ENCODE results near the gene TEKTIP1.

Gene TEKTIP1

GRCh38 chr19:3585301-3586126 is 46.5 kb downstream of the TEKTIP1 start, which contains the start of gene GIPC3:
Gene GIPC3, plus strand, starts transcription at chr19:3585478. Its CDS starts 120 bp downstream, at chr19:3585598.
- DNase-seq (ENCODE audit: low read depth) = no peak

DNA sequence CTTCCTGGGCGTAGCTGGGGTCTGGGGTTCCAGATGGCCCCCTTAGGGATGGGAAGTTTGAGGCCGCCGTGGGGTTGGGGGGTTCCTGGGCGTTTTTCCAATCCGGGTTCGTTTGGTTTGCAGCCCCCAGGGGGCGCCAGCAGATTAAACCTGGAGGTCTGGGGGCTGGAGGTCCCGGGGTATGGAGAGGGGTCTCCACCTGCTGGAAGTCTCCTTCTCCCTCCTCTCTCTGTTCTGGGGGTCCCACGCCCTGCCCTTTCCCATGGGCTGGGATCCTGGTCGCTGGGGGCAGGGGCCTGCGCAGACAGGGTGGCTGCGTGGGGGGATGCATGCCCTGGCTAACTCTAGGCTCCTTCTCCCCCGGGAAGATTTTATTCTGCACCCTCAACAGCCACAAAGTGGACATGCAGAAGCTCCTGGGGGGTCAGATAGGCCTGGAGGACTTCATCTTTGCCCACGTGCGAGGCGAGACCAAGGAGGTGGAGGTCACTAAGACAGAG is 47.2 kb downstream of the TEKTIP1 start:
- DNase-seq (ENCODE audit: low read depth) = no peak

DNA sequence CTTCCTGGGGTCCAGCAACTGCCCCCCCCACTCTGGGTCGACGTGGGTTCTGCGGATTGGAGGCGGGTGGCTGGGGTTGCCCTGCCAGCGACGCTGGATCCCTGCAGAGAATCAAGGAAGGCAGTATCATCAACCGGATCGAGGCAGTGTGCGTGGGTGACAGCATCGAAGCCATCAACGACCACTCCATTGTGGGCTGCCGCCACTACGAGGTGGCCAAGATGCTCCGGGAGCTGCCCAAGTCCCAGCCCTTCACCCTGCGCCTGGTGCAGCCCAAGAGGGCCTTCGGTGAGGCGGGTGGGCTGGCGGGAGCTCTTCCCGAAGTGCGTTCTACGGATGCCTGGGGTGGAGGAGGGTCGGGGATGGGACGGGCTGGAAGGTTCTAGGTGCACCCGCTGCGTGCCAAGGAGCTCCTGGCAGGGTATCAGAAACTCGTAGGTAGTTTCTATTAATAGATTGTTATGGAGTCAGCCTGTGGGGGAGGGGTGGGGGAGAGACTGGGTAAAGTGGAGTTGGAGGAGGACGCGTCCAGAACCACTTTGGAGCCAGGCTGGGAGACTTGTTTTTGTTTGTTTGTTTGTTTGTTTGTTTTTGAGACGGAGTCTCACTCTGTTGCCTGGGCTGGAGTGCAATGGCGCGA is 47.9 kb downstream of the TEKTIP1 start:
- no peak for DNase-seq (ENCODE audit: low read depth)

GRCh38 chr19:3589439-3589838 is 50.5 kb downstream of the TEKTIP1 start:
- DNase-seq (ENCODE audit: low read depth) = no peak

DNA sequence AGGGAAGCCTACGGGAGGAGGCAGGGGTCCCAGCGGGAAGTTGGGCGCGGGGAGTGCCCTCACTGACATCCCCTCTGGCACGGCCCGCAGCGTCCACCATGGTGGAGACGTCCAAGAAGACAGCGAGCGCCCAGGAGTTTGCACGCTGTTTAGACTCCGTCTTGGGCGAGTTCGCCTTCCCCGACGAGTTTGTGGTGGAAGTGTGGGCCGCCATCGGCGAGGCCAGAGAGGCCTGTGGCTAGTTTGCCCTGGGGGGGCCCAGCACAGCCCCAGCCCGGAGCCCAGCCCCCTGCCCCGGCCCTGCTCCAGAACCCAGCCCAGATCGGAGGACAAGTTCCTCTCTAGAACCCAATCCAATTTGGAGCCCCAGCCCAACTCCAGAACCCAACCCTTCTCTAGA is 51.0 kb downstream of the TEKTIP1 start:
- DNase-seq (ENCODE audit: low read depth) = no peak

DNA sequence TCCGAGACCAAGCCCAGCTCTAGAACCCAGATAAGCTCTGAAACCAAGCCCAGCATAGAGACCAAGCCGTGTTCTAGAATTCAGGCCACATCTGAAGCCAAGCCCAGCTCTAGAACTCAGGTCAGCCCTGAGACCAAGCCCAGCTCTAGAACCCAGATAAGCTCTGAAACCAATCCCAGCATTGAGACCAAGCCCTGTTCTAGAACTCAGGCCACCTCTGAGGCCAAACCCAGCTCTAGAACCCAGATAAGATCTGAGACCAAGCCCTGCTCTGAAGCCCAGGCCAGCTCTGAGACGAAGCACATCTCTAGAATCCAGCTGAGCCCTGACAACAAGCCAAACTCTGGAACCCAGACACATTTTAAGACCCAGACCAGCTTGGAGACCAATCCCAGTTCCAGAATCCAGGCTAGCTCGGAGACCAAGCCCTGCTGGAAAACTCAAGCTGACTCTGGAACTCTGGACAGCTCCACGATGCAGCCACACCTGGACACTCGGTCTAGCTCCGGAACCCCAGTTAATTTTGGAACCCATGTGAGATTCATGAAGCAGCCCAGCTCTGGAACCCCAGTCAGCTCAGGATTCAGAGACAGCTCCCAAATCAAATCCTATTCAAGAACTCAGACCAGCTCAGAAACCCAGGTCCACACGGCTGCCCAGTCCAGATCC is 52.2 kb downstream of the TEKTIP1 start:
- DNase-seq (ENCODE audit: low read depth) = no peak

DNA sequence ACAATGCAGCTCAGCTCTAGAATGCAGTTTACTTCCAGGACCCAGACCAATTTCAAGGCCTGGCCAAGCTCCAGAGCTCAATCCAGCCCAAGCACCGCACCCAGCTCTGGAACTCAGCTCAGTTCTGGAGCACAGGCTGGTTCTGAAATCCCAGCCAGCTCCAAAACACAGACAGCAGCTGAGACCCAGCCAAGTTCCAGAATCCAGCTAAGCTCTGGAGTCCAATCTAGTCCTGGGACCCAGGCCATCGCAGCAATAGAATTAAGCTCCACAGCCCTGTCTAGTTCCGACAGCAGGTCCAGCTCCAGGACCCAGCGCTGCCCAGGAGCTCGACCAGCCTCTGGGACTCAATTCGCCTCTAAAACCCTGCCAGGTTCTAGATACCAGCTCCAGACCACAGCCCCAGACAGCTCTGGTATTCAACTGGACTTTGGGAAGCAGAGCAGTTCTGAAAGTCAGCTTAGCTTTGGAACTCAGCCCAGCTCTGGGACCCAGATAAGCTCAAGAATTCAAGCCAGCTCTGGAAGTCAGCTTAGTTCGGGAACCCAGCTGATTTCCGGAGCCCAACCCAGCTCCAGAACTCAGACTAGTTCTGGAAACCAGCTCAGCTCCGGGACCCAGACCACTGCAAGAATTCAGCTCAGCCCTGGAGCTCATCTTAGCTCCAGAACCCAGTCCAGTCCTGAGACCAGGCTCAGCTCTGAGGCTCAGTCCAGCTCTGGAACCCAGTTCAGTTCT is 53.1 kb downstream of the TEKTIP1 start:
- DNase-seq (ENCODE audit: low read depth) = no peak

- DNase-seq (ENCODE audit: low read depth) = no peak
These were observed 54.2 kb downstream of the TEKTIP1 start for GRCh38 chr19:3593156-3593555.

Data from fibroblast of gingiva (primary cell).